GM18873 (cell line): ENCODE data around the gene LMBRD2.

Source experiments
- ATAC-seq: cut with Tn5 transposase; IDR thresholded peaks from one replicate; pipeline ENCODE4 v1.9.1; 2021; ENCODE audit warnings: mild to moderate bottlenecking, moderate library complexity, moderate number of reproducible peaks; ENCODE audit not compliant: unreplicated experiment, low FRiP score

The LMBRD2 gene

GRCh38 chr5:36055984-36056383 is 95.7 kb downstream of the LMBRD2 start:
- no peak for ATAC-seq

GRCh38 chr5:36054647-36055046 is 97.0 kb downstream of the LMBRD2 start:
- ATAC-seq = no peak

GRCh38 chr5:36052538-36052937 is 99.1 kb downstream of the LMBRD2 start:
- ATAC-seq = no peak

GRCh38 chr5:36049949-36050348 is 101.7 kb downstream of the LMBRD2 start:
- ATAC-seq = no peak
